Stimulated activated CD8-positive, alpha-beta memory T cell treated with anti-CD3 and anti-CD28 coated beads, Interleukin-7, amount 100 ng/mL, for 1 hour (primary cell): ENCODE results near the gene DEF6.

Experiments used
- DNase-seq, 2 donors: peaks; one replicate each; pipeline ENCODE4 v3.0.0-alpha.2; 2020; ENCODE audit warnings: low read depth in 2 of 2

Gene DEF6

DNA sequence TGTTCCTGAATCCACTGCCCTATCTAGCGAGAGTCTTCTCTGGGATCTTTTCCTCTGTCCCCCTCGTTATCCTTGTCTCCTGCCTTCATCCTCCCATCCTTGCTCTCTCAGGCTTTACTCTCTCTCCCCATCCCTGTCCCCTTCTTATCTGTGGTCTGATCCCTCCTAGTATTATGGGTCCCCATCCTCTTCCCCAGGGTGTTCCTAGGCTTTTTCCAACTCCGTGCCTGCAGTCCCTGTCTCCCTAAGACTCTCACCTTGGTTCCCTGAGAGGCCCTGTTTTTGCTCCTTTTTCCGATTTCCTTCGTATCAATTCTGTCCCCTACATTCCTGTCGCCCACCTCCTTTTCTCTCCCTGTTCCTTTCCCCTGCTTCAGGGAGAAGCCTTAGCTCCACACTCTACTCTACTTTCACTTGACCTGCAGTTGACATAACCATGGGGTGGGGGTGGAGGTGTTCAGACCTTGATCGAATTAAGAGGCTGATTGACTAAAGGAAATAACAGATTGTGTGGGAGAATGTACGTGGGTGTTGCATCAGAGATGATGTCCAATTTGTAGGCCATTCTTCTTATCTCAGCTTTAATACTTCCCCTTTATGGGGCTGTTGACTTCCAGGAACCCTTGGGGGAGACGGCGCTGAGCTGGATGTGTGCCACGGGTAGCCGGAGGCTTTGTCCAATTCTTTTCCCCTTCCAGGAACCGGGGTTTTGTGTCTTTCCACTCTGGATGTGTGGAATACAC lies 45.6 kb downstream of the DEF6 start:
- no peak for DNase-seq

DNA sequence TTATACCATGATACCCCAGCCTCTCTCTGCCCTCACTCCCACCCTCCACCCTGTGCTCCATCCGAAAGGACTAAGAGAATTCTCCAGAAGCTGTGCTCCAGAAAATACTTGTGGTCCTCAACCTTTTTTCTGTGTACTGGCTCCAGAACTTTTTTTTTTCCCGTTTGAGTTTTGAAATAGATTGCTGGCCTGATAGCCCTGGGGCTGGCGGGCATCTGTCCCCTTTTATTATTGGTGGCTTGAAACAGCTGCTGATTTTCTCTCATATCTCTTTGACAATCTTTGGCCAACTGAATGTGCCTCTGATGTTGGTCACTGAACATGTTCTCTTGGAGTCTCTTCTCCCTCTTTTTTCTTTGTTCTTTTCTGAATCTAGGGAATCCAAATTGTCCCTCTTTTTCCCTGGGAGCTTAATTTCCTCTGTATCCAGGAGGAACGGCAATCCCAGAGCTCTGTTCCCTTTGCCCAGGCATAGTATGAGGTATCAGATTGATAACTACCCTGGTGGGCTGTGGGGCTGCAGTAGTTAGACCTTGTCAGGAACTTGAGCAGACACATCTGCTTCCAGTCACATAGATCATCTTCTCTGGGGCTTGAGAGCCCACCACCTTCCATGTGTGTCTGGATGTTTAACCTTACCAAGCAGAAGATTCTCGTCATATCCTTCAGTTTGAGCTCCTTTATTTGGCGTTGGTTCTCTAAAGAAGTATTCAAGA lies 46.4 kb downstream of the DEF6 start:
- no peak for DNase-seq

DNA sequence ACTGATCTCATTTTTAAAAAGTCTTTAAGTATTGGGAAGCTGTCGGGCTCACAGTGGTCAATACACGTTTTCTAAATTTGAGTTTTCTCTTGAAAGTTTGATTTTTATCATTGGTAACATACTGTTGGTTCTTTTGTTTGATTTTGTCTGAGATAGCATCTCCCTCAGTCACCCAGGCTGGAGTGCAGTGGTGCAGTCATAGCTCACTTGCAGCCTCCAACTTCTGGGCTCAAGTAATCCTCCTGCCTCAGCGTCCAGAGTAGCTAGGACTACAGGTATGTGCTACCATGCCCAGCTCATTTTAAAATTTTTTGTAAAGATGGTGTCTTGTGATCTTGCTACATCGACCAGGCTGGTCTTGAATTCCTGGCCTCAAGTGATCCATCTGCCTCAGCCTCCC lies 53.8 kb downstream of the DEF6 start:
- DNase-seq: no peak

DNA sequence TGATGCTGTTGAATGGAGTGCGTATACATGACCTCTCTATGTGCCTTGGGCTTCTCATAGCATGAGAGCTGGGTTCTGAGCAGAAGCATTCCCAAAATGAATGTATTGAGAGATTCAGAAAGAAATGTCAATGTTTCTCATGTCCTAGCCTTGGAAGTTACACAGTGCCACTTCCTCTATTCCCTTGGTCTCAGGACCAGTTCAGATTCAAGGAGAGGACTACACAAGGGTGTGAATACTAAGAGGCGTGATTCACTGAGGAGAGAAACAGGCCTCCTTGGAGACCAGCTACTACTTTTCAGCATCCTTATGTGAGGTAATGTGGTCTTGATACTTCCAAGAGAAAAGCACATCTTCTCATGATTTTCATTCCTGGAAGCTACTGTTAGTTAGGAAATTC lies 55.1 kb downstream of the DEF6 start:
- DNase-seq: no peak

DNA sequence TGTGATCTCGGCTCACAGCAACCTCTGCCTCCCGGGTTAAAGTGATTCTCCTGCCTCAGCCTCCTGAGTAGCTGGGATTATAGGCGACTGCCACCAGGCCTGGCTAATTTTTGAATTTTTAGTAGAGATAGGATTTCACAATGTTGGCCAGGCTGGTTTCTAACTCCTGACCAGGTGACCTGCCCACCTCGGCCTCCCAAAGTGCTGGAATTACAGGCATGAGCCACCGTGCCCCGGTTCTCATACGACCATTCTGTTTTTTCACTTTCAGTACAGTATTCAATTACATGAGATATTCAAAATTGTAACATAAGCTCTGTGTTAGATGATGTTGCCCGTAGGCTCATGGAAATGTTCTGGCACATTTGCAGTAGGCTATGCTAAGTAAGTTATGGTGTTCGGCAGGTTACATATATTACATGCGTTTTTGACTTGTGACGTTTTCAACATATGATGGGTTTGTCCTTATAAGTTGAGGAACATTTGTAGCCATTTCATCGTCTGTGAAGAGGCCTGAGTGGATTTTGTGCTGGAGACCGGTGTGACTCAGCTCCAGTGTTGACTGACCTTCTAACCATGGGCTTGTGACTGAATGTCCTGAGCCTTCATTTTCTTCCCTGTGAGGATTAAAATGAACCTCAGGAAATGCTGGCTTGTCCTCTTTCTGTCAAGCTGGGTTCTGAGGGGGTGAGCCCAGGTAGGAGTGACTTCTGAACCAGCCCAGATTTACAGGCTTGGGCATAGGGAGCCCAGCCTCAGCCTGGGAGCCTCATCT lies 56.9 kb downstream of the DEF6 start:
- DNase-seq: no peak

DNA sequence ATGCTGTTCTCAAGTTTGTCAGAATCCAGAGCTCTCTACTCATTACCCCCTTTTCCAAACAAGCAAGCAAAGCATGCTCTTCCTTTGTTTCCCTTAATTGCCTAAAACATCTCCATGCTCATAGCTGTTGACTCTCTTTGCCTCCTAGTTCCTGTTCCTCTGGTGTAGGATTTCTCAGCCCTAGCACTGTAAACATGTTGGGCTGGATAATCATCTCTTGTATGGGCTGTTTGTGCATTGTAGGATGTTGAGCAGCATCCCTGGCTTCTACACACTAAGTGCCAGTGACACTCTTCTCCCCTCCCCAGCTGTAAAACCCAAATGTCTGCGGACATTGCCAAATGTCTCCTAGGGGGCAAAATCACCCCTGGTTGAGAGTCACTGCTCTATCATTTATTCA lies 58.8 kb downstream of the DEF6 start:
- DNase-seq: no peak

DNA sequence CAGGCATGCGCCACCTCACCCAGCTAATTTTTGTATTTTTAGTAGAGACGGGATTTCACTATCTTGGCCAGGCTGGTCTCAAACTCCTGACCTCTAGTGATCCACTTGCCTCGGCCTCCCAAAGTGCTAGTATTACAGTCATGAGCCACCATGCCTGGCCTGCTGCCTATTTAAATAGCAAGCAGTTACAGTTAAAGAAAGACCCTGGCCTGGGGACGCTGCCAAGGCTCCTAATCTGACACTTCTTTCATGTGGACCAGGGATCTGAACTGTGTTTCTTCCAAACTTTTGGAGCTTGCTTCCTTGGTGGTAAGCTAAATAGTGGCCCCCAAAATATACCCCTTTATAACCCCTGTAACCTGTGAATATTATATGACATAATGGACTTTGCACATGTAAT lies 60.1 kb downstream of the DEF6 start:
- no peak for DNase-seq

DNA sequence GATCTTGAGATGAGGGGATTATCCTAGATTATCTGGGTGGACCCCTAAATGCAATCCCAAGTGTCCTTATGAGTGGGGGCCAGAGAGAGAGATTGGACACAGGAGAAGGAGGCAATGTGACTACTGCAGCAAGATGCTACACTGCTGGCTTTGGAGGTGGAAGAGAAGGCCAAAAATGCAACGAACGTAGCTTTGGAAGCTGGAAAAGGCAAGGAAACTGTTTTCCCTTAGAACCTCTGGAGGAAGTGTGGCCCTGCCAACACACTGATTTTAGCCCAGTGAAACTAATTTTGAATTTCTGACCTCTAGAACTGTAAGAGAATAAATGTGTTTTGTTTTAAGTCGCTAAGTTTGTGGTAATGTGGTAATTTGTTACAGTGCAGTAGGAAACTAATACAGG lies 60.5 kb downstream of the DEF6 start:
- no peak for DNase-seq

DNA sequence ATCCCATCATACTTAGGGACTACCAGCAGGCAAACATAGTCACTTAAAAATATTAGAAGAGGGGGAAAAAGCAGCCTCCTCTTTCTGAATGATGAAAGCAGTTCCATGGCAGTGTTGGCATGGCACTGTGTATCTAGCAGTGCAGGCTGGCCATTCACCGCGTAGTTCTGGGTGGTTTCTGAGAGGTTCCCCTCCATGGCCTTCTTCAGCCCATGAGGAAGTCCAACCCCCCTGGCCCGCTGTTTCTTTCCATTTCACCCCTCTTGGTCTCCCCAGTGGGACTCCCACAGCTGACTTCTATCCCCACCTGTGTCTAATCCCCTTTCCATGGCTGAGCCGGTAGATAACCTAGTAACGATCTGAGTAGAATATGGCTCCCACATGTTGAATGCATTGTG lies 61.7 kb downstream of the DEF6 start:
- no peak for DNase-seq

DNA sequence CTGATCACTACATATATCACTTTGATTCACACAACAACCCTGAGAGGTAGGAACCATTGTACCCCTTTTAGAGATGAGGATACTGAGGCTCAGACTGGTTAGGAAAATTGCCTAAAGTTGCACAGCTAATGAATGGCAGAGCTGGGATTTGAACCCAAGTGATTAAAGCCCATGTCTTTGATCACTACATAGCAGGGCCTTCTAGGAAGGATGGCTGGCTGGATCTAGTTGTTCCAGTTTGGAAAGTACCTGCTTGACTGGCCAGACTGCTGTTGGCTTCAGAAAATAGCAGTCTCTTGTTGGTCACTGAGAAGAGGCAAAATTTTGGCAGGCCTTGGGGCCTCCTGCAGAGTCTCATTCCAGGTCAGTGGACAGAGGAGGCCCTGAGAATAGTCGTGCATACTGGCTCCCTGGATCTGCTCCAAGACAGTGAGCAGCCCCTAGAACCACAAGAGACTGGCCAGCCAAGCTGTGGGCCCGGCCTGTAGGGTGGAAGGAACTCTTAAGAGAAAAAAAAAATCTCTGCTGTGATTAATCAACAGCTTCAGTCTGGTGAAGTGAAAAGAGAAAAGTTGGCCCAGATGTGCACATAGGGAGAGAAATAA lies 62.2 kb downstream of the DEF6 start:
- DNase-seq: no peak

DNA sequence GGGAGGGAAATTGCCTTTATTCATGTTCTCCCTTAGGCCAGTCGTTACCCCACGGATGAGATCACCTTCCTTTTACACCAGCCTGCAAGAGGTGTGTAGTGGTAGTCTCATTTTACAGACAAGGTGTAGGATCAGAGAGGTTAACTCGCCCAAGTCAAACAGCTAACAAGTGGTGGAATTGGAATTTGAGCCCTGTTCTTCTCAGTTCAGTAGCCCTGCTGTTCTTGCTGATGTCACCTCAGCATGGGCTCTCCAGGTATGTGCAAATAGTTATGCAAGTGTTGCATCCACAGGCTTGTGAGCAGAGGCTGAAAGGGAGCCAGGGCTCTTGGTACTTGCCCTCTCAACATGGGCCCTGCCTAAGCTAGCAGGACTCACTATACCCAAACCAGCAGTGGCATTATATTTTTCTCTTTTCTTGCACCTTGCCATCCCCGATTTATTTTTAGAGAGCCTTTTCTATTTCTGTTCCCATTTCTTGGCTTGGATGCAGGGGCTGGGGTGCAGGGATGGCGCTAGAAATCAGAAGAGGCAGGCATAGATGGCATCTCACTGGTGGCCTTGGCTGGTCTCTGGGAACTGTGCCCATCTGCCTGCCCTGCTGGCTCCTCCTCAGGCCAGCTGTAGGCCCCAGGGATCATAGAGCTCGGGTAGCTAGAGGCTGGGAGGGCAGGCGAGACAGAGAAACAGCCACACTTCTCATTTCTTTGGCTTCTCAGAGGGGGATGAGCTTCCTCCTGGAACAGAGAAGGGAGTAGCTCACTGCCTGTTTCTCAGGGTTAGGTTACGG lies 62.9 kb downstream of the DEF6 start:
- no peak for DNase-seq

DNA sequence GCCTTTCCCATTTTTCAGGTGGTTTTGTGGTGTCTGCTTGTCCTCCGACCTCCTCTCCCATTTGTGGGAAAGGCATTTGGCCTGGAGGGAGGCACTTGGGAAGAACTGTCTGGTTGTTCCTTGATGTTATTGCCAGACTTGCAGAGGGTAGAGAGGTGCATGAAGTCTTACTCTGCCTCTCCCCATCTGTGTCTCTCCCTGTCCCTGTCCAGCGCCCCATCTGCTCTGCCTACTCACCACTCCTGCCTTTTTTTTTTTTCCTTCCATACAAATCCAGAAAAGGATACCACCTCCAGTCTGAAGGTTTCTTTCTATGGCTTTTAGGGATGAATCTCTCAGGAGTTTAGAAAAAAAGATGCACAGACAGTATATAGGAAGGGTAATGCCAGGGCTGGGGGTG lies 64.6 kb downstream of the DEF6 start:
- DNase-seq: no peak

DNA sequence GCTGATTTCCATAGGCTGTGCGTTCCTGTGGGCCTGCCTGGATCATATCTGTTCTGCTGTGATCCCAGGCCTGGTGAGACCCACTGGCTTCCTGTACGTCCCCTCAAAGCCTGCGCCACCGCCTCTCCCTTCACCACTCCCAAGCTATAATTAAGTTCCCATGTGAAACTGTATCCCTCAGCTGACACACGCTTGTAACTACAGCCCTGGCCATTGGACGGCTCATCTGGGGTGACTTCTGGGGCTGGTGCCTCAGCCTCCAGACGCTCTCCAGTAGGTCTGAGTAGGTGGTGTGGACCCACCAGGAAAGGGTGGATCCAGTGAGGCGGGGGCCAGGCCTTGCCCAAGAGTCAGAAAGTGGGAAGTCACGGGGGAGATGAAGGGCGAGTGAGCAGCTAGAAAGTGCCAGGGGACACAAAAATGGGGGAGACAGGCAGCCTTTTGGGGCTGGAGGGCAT lies 65.7 kb downstream of the DEF6 start:
- DNase-seq: no peak

DNA sequence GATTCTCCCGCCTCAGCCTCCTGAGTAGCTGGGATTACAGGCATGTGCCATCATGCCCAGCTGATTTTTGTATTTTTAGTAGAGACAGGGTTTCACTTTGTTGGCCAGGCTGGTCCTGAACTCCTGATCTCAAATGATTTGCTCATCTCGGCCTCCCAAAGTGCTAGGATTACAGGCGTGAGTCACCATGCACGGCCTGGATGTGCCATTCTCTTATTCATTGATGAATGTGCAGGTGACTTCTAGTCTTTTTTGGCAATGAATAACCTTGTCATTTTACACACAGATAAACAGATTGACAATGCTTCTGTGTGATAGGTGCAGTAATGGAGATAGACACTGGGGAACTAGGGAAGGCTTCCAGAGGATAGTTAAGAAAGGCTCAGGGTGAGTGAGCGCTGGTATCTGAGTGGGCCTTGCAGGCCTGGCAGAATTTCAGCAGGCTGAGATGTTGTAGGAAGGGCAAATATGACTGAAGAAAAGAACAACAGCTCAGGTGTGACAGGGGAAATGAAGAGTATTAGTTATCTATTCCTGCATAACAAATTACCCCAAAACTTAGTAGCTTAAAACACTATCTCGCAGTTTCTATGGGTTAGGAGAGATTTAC lies 68.1 kb downstream of the DEF6 start:
- no peak for DNase-seq

DNA sequence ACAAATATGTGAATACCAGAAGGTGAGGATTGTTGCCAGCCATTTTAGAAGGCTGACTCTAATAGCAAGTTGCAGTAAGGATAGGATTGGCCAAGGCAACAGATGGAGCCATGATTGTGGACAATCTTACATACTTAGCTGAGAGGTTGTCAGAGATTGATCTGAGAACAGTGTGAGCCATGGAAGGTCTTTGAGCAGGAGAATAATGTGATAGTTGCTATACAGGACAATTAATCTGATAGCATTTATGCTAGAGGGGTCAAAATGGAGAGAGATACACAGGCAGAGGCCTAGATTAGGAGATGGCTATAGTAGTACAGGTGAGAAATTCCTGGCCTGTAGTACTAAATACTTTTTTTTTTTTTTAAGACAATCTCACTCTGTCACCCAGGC lies 68.6 kb downstream of the DEF6 start:
- no peak for DNase-seq

DNA sequence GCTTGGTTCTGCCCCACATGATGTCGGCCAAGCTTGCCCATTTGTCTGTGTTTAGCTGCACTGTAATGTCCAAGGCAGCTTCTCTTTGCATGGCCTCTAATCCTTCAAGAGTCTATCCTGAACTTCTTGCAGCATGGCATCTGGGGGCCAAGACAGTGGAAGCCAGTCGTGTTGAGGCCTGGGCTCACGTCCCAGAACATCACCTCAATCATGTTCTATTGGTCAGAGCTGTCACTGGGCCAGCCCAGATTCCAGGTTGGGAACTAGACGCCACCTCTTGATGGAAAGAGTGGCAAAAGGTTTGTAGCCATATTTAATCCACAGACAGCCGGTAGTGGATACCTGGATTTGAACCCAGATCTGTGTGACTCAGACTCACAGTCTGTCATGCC lies 70.0 kb downstream of the DEF6 start:
- DNase-seq: no peak

DNA sequence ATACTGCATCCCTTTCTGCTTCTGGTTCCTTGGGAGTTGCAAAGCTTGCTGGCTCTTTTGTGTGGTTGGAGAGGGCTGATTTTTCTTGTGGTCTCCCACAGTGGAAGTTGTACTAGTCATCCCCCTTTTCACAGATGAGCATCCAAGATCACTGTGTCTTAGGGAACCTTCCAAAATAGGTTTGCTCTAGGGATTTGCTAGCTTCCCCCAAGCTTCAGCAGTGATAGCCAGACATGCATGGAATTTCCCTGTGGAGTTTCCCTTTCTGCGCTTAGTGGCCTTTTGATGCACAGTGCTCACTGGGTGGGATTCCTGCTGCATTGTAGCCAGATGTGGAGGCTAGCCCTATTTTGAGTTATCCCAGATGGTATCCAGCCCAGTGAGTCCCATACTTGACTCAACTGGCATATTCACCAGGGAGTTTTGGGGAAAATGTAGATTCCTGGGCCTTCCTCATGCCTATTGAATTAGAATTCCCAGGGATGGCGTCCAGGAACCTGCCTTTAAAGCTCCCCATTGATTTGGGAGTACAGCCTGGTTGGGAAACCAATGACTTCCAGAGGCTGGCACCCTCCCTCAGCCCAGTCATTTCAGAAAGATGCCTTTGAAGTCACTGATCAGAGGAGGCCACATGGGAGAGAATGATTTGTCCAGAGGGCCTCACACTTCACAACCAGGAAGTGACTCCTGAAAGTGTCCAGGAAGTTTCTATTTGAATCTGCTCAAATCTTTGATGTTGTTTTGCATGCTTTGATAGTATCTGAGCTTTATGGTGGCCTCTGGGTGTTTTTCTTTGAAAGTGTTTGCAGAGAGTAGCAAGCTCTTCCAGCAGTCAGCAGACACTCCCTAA lies 70.6 kb downstream of the DEF6 start:
- DNase-seq: no peak

DNA sequence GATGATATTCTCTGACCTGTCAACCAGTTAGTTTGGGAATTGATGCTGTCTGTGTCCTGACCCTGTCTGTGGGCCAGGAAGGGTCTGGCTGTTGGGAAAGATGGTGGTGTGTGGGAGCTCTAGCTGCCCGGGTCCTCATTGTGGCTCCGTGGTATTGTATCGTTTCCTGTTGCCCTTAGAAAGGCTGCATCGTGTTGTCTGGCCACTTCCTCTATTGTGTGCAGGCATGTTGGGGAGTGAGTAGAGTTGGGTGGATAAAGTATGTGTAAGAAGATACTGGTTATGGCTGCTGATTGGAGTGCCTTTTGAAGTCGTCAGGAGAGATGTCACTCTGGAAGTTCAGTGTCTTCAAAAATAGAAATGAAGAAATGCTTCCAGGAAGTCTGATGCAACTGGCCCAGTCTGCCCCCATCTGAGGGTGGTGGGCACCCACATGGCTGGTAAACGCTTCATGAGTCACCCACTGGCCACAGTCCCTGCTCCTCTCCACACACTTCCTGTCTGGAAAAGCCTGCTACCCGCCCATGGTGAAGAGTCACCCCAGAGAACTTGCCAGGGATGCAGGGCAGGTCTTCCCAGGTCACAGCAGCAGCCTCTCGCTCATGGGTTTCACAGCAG lies 72.6 kb downstream of the DEF6 start:
- peak in 1 of 2 donors; percentile 15 for DNase-seq

DNA sequence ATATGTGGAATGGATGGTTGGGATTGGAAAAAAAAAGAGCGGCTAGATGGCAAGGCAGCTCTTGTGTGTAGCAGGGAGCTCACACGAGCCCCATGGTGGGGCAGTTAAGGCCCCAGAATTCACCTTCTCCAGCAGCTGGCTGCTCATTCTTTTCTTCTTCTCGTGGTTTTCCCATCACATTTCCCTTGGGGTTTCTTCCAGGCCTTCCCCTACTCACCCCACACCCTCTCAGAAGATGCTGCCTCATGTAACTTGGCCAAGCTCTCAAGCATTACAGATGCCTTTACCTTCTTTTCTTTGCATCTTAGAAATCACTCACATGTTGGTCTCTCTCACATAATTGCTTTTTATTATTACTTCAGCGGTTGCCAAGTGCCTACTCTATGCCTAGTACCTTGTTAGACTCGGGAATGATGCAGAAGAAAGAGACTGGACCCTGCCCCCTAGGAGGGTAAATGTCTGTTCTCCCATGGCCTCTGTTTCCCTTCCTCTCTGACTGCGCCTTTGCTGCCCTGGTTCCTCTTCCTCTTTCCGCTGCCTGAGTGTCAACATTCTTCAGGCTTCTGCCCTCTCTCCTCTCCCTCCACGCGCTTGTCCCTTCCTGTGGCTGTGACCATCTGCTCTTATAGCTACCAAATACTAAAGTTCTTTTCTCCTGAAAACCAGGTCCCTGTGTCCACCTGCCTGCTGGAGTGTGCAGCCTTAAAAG lies 73.3 kb downstream of the DEF6 start:
- no peak for DNase-seq
